Measurements from ENCODE around the gene INTS1. TPM values are rescaled to one million over a fixed set of nuclear protein-coding genes. Genes with fewer than 3 reads are reported as not detected.

INTS1 gene
- total RNA-seq, 1 experiment from 2014 or later = 43.3 TPM

Other genes starting within 250 kb of the INTS1 start
- gene MICALL2, start 44.9 kb downstream of the INTS1 start, total RNA-seq (2014; rRNA removed; shearing (Covaris generic)) = 16.0 and 20.1 TPM in 2 replicates
- 4.4 and 12.0 TPM in 2 replicates for gene MAFK, start 26.3 kb upstream of the INTS1 start, total RNA-seq (2014; rRNA removed; shearing (Covaris generic))
- gene TMEM184A, start 51.8 kb upstream of the INTS1 start, total RNA-seq (2014; rRNA removed; shearing (Covaris generic)) = 0.10 TPM in 1 of 2 replicates, not detected in the other
- gene PSMG3, start 65.6 kb upstream of the INTS1 start, total RNA-seq (2014; rRNA removed; shearing (Covaris generic)) = 64.9 and 111 TPM in 2 replicates
- gene ELFN1, start 165.9 kb upstream of the INTS1 start, total RNA-seq (2014; rRNA removed; shearing (Covaris generic)) = 0.39 and 0.48 TPM in 2 replicates